Measurements from ENCODE around the gene SRRT.
"Not testable (repeated sequence)": the region's sequence is repeated elsewhere in the genome, so short reads cannot be mapped to it uniquely, and the experiment has no call there.

SRRT gene

DNA sequence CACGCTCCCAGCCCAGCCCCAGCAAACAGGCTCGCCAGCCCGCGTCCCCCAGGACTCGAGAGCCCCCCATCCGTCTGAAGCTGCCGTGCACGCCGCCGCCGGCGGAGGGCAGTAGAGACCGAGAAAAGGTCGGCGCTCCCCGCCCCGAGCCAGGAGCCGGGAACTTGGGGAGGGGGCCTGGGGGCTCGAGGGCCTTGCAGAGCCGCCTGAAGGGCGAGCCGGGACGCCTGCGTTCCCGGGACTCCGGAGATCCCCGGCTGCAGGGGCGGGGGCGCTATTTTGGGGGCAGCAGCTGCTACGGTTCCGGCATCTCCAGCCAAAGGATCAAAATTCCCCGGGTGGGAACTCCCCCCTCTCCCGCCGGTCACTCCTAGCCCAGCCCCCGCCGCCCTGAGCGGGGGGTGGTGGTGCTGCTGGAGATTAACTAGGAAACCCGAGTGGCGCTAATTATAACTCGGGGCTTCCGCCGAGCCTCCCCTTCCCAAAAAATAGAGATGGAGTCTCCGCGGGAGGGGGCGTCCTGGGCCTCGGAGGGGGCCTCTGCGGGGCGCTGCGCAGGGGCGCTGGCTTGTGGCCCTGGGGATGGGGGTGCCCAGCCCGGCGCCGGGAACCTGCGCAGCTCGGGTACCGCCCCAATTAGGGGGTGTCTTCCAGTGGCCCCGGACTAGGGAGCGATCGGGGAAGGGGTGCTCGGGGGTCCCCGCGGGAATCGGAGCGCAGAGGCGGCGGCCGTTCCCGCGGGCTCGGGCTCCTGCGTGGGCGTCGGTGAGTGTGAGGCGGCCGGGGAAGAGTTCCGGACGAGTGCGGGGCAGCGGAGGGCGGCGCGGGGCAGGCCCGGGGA is 20.2 kb downstream of the SRRT start:
- peak in 1 of 2 donors; percentile 41 for DNase-seq (ENCODE audit: low read depth in 2 of 2)

DNA sequence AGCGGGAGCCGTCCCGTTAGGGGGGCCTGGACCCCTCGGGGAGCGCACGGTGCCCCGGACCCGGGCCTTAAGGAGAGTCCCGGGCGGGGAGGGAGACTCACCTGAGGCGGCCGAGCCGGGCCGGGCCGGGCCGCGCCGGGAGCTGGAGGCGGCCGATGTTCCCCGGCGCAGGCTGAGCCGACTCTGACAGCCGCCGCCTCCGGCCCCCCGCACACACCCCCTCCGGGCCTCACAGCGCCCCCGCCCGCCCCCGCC is 20.7 kb downstream of the SRRT start, which contains the start of gene ACHE:
Gene ACHE, minus strand, starts transcription at position 188 of the 255 bp plus-strand sequence. CDS start 1,656 bp downstream, outside the sequence.
- no peak for DNase-seq (ENCODE audit: low read depth in 2 of 2)

DNA sequence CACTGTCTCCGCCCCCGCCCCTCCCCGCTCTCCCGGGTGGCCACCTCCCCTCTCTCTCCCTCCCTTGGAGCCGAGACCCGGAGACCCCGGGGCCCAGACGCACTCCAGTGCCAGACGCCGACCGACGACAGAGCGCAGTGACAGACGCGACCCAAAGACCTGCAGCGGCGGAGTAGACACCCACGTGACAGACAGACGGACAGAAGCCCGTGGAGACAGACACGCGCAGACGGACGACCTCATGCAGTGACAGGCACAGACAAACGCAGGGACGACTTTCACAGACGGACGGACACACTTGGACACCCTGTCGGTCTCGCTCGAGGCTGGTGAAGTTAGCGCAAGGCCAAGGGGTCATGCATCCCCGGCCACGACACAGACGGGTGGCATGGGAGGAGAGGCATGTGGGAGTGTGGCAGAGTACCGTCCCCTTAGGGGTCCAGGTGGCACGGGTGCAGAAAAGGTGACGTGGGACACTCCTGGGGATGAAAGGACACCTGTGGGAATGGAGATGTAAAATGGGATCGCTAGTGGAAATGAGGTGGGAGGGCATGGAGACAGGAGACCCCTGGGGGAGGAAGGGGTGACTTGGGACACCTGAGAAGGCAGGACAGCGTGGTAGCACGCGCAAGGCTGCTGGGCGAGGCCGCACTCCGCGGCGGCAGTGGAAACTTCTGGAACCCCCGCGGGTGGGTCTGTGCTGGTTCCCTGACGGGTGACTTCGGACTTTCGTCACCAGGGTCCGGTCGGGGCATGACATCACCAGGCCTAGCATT is 21.2 kb downstream of the SRRT start:
- DNase-seq (ENCODE audit: low read depth in 2 of 2) = no peak

DNA sequence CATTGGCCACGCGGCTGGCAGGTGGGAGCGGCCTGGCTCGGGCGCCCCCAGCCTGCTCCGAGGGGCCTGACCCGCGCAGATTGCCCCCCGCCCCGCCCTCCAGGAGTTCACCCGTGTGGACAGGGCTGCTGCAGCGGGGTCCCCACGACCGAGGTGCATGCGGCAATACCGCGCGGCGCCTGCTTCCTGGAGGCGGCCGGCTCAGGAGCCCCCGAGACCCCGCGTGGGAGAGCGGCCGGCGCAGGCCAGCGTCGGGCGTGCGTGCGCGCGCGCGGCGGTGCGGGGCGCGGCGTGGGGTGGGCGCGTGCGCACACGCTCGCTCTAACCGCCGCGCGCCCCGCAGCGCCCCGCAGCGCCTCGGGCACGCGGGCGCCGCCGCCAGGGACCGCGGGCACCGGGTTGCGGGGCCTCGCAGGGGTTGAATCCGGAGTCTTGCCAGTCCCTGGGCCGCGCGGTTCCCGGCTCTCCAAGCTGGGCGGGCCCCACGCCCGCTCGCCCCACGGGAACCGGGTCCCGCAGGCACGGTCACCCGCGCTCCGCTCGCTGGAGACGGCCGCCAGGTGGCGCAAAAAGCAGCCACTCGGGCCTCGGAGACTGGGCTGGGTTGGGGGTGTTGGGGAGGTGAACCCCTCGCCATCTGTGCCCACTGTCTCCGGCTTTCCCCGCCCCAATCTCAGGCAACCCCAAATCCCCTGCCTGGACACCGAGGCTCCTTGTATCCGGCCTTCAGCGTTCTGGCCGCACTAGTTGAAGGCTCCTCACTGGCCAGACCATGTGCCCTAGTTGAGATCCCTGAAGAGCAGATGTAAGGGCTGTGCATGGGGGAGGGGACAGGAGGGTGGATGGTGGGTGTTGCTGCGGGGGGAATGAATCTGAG is 22.1 kb downstream of the SRRT start:
- DNase-seq (ENCODE audit: low read depth in 2 of 2) = peak in 1 of 2 donors; percentile 49

DNA sequence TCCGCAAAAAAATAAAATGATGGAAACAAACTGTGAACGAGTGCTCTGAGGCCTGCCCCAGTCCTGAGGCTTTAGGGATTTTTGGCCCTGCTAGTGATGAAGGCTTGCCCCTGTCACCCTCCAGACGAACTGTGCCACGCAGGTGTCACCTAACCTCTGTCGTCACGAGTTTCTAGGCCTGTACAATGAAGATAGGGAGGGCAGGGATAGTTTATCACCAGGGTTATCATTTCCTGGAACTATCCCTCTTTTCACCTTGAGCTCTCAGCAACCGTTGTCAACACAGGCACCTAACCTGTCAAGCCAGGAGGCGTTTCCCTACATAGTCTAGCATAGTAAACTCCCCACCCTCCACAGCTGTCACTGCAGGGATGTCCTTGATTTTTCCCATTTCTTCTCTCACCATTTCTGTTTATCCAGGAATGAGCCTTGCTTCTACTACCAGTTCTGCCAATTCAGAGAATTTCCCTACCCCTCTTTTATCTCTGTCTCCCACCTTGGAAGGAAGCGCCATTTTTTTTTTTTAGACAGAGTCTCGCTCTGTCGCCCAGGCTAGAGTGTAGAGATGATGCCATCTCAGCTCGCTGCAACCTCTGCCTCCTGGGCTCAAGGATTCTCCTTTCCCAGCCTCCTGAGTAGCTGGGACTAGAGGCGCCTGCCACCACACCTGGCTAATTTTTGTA is 23.0 kb downstream of the SRRT start:
- DNase-seq (ENCODE audit: low read depth in 2 of 2) = no peak

DNA sequence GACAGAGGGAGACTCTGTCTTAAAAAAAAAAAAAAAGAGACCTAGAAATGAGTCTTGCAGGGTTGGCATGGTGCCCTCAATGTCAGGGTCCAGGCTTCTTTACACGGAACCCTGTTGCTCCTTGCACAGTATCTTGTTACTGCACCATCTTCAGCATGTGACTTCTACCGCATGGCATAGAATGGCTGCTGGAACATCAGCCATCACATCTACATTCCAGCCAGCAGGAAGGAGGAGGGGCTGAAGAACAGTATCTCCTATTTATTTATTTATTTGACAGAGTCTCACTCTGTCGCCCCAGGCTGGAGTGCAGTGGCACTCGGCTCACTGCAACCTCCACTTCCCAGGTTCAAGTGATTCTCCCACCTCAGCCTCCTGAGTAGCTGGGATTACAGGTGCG is 24.5 kb downstream of the SRRT start:
- no peak for DNase-seq (ENCODE audit: low read depth in 2 of 2)

DNA sequence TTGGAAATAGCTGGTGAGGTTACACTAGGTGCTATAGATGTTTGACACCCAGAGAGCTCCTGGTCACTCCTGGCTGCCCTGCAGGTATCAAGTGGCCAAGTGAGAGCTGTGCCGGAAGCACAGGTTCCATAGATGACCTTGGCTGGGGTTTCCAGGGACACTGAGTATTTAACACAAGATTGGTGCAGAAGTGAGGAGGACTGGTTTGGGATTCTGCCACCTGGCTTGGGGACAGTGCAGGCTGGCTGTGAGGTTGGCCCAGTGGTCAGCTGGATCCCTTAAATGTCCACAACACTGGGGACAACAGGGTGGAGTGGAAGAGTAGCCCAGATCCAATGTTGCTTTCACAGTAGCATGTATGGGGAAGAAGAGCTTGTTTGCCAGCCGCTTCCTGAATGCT is 26.1 kb downstream of the SRRT start:
- DNase-seq (ENCODE audit: low read depth in 2 of 2) = no peak

DNA sequence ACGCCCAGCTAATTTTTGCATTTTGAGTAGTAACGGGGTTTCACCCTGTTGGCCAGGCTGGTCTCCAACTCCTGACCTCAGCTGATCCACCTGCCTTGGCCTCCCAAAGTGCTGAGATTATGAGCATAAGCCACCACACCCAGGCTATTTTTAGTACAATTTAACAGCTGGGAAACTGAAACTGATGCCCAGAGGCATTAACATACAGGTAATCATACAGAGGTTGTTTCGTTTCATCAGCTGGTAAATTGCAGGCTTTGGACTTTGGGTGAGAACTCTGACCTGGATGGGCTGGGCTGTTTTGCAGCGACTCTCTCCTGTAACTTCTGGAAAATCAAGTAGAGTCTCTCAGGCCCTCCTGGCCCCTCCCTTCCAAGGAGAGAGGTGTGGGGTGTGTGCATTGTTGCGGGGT is 27.0 kb downstream of the SRRT start:
- no peak for DNase-seq (ENCODE audit: low read depth in 2 of 2)

DNA sequence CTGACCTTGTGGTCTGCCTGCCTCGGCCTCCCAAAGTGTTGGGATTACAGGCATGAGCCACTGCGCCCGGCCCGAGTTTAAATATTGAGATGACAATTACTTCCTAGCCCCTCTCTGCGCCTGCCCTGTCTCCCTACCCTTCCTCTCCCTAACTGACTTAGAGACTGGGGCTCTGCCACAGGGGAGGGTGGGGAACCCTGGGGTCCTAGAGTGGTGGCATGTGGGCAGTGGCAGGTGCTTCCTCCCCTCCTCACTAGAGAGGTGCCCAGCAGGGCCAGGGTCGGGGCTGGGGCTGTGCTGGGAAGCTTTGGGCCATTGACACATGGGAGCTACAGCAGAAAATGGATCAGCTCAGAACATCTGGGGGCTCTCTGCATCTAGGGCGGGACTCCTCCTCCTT is 27.7 kb downstream of the SRRT start:
- DNase-seq (ENCODE audit: low read depth in 2 of 2) = no peak

DNA sequence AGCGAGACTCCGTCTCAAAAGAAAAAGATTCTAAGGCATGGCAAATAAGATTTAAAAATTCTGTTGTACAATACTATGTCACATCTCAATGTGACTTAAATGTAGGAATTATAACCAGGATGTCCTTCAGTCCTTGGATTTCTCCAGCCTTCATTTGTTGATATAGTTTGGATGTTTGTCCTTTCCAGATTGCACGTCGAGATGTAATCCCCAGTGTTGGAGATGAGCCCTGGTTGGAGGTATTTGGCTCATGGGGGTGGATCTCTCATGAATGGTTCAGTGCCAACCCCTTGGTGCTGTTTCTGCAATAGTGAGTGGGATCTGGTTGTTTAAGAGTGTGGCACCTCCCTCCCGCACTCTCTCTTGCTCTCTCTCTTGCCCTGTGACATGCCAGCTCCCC is 33.6 kb downstream of the SRRT start:
- DNase-seq (ENCODE audit: low read depth in 2 of 2) = no peak

DNA sequence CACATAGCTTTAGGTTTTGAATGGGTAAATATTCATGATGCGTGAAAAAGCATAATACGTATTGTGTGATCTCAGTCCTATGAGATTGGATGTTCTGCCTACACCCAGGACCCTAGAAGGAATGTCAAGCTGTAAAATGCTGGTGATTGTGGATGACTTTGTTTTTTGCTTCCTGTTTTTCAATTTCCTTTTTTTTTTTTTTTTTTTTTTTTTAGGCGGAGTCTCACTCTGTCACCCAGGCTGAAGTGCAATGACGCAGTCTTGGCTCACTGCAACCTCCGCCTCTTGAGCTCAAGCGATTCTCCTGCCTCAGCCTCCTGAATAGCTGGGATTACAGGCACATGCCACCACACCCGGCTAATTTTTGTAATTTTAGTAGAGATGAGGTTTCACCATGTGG is 35.5 kb downstream of the SRRT start:
- DNase-seq (ENCODE audit: low read depth in 2 of 2) = not testable (repeated sequence)

DNA sequence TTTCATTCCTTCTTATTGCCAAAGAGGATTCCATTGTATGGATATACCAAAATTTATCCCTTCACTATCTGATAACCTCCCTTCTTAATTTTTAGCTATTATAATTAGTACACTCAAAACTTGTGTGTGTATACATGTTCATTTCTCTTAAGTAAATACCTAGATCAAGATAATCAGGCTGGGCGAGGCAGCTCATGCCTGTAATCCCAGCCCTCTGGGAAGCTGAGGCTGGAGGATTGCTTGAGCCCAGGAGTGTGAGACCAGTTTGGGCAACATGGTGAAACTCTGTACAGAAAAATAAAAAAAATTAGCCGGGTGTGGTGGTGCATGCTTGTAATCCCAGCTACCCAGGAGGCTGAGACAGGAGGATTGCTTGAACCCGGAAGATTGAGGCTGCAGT is 36.6 kb downstream of the SRRT start:
- DNase-seq (ENCODE audit: low read depth in 2 of 2) = no peak

DNA sequence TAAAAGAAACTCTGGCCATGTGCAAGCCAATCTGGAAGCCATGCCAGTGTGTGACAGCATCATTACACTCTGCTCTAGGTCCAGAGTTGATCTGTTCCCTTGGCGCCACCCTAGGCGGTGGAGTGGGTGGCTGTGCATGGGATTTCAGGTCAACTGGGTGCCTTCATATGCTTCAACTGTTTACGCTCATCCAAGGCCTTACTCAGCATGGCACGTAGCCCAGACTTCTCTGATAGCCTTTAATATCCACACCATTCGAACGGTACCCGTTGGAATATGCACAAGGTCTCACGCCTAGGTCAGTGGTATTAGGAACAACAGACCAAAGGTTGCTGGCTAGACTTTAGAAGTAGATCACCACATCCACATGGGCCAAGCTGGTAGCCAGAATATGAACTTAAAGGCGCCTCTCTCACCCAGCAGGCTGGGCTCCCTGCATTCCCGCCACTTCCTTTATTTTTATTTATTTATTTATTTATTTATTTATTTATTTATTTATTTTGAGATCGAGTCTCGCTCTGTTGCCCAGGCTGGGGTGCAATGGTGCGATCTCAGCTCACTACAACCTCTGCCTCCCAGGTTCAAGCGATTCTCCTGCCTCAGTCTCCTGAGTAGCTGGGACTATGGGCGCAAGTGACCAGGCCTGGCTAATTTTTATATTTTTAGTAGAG is 39.4 kb downstream of the SRRT start:
- no peak for DNase-seq (ENCODE audit: low read depth in 2 of 2)

DNA sequence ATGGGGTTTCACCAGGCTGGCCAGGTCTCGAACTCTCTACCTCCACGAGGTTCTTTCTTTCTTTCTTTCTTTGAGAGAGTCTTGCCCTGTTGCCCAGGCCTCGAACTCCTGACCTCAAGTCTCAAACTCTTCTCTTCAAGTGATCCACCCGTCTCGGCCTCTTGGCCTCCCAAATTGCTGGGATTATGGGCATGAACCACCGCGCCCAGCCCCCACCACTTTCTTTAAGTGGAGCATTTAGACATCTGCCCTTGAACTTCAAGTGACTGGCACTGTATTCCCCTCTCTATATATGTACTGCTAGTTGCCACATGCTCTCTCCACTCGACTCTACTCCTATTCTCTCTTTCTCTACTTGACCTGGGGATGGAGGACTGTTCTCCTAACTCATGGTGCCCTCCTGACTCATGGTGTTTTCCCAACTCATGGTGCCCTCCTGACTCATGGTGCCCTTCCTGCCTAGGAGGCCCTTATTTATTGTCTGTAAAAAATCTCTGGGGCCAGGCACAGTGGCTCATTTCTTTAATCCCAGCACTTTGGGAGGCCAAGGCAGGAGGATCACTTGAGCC is 40.1 kb downstream of the SRRT start:
- no peak for DNase-seq (ENCODE audit: low read depth in 2 of 2)

DNA sequence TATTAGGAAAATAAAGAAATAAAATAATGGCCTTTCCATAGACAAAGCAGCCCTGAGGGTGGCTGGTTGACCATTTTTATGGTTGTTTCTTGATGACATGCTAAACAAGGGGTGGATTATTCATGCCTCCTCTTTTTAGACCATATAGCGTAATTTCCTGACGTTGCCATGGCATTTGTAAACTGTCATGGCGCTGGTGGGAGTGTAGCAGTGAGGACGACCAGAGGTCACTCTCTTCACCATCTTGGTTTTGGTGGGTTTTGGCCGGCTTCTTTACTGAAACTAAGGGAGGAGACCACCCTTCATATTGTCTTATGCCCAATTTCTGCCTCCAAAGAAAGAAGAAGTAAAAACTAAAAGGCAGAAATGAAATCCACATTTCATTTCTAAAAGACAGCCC is 44.4 kb downstream of the SRRT start:
- DNase-seq (ENCODE audit: low read depth in 2 of 2) = not testable (repeated sequence)

DNA sequence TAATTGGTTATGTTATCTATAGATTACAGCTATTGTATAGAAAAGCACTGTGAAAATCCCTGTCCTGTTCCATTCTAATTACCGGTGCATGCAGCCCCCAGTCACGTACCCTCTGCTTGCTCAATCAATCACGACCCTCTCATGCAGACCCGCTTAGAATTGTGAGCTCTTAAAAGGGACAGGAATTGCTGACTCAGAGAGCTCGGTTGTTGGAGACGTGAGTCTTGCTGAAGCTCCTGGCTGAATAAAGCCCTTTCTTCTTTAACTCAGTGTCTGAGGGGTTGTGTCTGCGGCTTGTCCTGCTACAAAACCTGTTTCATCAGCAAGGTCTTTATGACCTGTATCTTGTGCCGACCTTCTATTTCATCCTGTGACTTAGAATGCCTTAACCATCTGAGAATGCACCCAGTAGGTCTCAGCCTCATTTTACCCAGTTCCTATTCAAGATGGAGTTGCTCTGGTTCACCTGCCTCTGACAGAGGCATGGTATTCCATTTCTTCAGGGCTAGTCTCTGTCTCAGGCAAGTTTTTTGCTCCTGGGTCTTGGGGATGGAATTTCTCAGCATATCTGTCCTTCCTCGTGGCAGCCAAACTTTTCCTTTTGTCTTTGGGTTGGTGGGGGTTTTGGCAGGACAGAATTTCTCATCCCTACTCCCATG is 45.0 kb downstream of the SRRT start:
- not testable (repeated sequence) for DNase-seq (ENCODE audit: low read depth in 2 of 2)

DNA sequence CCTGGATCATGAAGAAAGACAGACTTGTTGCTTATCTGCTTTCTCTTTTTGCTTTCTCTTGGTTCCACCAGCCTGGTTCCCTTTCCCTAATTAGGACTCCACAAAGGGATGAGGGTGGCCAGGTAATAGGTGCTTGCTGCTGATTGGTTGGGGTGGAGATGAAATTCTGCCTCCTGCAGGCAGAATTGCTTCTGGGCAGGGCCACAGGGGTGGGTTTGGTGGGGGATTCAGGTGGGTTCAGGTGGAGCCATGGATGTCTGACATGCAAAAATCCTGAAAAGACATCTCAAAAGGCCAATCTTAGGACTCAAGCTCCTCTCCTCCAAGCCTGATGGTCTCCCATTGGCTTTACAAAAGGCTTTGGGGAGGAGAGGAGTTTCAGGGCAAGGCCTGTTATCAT is 46.1 kb downstream of the SRRT start:
- no peak for DNase-seq (ENCODE audit: low read depth in 2 of 2)

DNA sequence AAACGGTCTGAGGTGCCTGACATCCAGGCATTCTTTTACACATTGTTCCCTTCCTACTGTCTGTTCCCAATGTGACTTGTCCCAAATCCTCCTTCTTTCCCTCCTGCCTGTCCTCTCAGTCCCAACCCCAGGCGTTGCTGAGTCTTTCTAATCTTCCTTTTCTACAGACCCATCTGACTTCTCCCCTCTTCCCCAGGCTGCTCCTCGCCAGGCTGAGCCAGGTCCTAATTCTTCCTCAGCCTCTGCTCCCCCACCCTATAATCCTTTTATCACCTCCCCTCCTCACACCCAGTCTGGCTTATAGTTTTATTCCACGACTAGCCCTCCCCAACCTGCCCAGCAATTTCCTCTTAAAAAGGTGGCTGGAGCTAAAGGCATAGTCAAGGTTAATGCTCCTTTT is 48.7 kb downstream of the SRRT start:
- not testable (repeated sequence) for DNase-seq (ENCODE audit: low read depth in 2 of 2)

DNA sequence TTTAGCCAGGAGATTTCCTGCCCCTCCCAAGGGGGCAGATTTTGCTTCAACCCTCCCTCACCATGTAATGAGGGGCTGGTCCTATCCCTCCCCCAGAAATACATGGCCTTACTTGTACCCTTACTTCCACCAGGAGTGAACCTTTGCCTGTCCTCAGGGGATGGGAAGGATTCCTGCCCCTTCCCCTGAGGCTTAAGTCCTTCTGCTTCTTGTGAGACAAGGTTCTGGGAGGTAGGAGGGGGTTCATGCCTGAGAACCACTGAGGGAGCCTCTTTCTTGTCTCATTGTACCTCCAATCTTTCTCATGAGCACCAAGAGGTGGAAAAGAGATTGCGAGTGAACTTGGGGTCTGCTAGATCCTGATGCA is 54.9 kb downstream of the SRRT start:
- no peak for DNase-seq (ENCODE audit: low read depth in 2 of 2)

DNA sequence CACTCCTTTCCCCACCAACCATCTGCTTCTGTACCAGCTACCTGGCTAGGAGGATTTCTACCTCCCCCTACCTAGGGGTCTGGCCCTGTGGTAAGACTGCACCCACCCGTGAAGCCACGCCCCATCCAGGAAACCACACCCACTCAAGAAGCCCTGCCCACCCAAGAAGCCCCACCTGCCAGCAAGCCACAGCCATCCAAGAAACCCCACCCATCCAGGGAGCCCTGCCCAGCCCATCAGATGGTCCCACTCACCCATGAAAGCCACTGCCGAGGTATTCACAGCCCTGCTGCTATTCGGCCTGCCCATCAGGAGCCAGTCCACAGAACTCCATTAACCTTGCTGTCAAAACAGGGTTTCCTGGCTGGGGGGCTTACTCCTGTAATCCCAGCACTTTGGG is 58.8 kb downstream of the SRRT start:
- DNase-seq (ENCODE audit: low read depth in 2 of 2) = no peak

All from stimulated activated CD8-positive, alpha-beta memory T cell treated with anti-CD3 and anti-CD28 coated beads, Interleukin-2, amount 100 ng/mL, for 1 hour (primary cell).